OCI-LY1 (cell line): ENCODE data around the gene HSP90AA1.

Experiments
- H2AFZ ChIP-seq: fragments of 200-600 bp; sonication (generic), shearing (Covaris generic); 2 replicates; pipeline ENCODE4 v1.6.0; 2014; ENCODE audit warnings: antibody characterized with exemption, mild to moderate bottlenecking, low read length
- H3F3A ChIP-seq: fragments of 200-600 bp; sonication (generic), shearing (Covaris generic); 2 replicates; pipeline ENCODE4 v1.6.0; 2014; ENCODE audit warnings: mild to moderate bottlenecking, antibody characterized with exemption, low read length, moderate library complexity; ENCODE audit not compliant: insufficient read depth
- H3K27ac ChIP-seq: fragments of 200-600 bp; sonication (generic); 2 replicates; pipeline ENCODE4 v1.5.1; 2014; ENCODE audit warnings: low read length, mixed run types, mild to moderate bottlenecking, low read depth; ENCODE audit not compliant: poor library complexity, severe bottlenecking
- H3K27me3 ChIP-seq: fragments of 200-600 bp; sonication (generic); 2 replicates; pipeline ENCODE4 v1.6.0; 2014; ENCODE audit warnings: antibody characterized with exemption, mild to moderate bottlenecking, low read length, moderate library complexity; ENCODE audit not compliant: insufficient read depth
- H3K36me3 ChIP-seq: fragments of 200-600 bp; sonication (generic); 2 replicates; pipeline ENCODE4 v1.6.1; 2014; ENCODE audit warnings: mild to moderate bottlenecking, antibody characterized with exemption, low read length, moderate library complexity, mixed read lengths; ENCODE audit not compliant: insufficient read depth
- H3K4me1 ChIP-seq: fragments of 200-600 bp; sonication (generic); 2 replicates; pipeline ENCODE4 v1.5.1; 2014; ENCODE audit warnings: mild to moderate bottlenecking, low read length, moderate library complexity; ENCODE audit not compliant: insufficient read depth, severe bottlenecking
- H3K4me2 ChIP-seq: fragments of 200-600 bp; sonication (generic), shearing (Covaris generic); 2 replicates; pipeline ENCODE4 v1.6.1; 2014; ENCODE audit warnings: low read length
- H3K4me3 ChIP-seq: fragments of 200-600 bp; sonication (generic); 2 replicates; pipeline ENCODE4 v1.5.1; 2014; ENCODE audit warnings: low read length, low read depth, mild to moderate bottlenecking, mixed read lengths; ENCODE audit not compliant: poor library complexity, severe bottlenecking
- H3K79me2 ChIP-seq: fragments of 200-600 bp; shearing (Covaris generic); 2 replicates; pipeline ENCODE4 v1.6.1; 2016; ENCODE audit warnings: mixed run types, low read length, mixed read lengths; ENCODE audit not compliant: insufficient read depth
- H3K9ac ChIP-seq: fragments of 200-600 bp; sonication (generic), shearing (Covaris generic); 2 replicates; pipeline ENCODE4 v1.6.1; 2014; ENCODE audit warnings: mild to moderate bottlenecking, low read length, mixed read lengths
- H3K9me2 ChIP-seq: fragments of 200-600 bp; sonication (generic), shearing (Covaris generic); 2 replicates; pipeline ENCODE4 v1.6.1; 2014; ENCODE audit warnings: low read depth, mild to moderate bottlenecking, low read length, mixed read lengths
- H3K9me3 ChIP-seq: fragments of 200-600 bp; shearing (Covaris generic); 2 replicates; pipeline ENCODE4 v1.6.1; 2014; ENCODE audit warnings: low read length, mixed read lengths
- H4K20me1 ChIP-seq: fragments of 200-600 bp; sonication (generic), shearing (Covaris generic); 2 replicates; pipeline ENCODE4 v1.6.0; 2016; ENCODE audit warnings: mild to moderate bottlenecking, low read length; ENCODE audit not compliant: insufficient read depth
- EZH2 ChIP-seq: fragments of 200-600 bp; sonication (generic), shearing (Covaris generic); IDR thresholded peaks from 2 replicates; pipeline ENCODE4 v1.8.0; 2017; ENCODE audit warnings: borderline replicate concordance, mixed run types, mild to moderate bottlenecking, antibody characterized with exemption, low read length, moderate library complexity, mixed read lengths
- TF ChIP-seq, protein P1 (sequence below): fragments of 200-600 bp; sonication (generic), shearing (Covaris generic); IDR thresholded peaks from 2 replicates; pipeline ENCODE4 v1.5.1; 2017; ENCODE audit warnings: mild to moderate bottlenecking, antibody characterized with exemption, low read length, moderate library complexity, mixed read lengths

Gene HSP90AA1

GRCh38 chr14:102103062-102103695 is 16.3 kb upstream of the HSP90AA1 start:
- H3F3A ChIP-seq = no peaks in the 10 kb centered on the region
- H3K9ac ChIP-seq = no peak overlapping the region
- no peaks in the 10 kb centered on the region for H3K79me2 ChIP-seq
- no peak overlapping the region for H2AFZ ChIP-seq
- H3K36me3 ChIP-seq = no peaks in the 10 kb centered on the region
- H3K27ac ChIP-seq = peak overlapping the region; percentile 60
- no peak overlapping the region for H3K4me3 ChIP-seq
- H3K9me3 ChIP-seq = no peaks in the 10 kb centered on the region
- no peaks in the 10 kb centered on the region for H4K20me1 ChIP-seq
- peaks cover 19% of the 10 kb centered on the region for H3K4me1 ChIP-seq
- H3K9me2 ChIP-seq = no peaks in the 10 kb centered on the region
- H3K27me3 ChIP-seq = no peaks in the 10 kb centered on the region
- no peak overlapping the region; the same call in 1 of the 2 replicates for H3K4me2 ChIP-seq
- TF ChIP-seq, protein P1, sequence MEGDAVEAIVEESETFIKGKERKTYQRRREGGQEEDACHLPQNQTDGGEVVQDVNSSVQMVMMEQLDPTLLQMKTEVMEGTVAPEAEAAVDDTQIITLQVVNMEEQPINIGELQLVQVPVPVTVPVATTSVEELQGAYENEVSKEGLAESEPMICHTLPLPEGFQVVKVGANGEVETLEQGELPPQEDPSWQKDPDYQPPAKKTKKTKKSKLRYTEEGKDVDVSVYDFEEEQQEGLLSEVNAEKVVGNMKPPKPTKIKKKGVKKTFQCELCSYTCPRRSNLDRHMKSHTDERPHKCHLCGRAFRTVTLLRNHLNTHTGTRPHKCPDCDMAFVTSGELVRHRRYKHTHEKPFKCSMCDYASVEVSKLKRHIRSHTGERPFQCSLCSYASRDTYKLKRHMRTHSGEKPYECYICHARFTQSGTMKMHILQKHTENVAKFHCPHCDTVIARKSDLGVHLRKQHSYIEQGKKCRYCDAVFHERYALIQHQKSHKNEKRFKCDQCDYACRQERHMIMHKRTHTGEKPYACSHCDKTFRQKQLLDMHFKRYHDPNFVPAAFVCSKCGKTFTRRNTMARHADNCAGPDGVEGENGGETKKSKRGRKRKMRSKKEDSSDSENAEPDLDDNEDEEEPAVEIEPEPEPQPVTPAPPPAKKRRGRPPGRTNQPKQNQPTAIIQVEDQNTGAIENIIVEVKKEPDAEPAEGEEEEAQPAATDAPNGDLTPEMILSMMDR = no peak
- no peak for TF ChIP-seq EZH2

GRCh38 chr14:102097441-102098135 is 10.7 kb upstream of the HSP90AA1 start:
- Histone ChIP-seq H3K4me2 (no peak overlapping the region), H3K4me1 (no peaks in the 10 kb centered on the region), H3K9ac (no peak overlapping the region), H3K79me2 (no peaks in the 10 kb centered on the region), H2AFZ (no peak overlapping the region), H3F3A (no peaks in the 10 kb centered on the region), H4K20me1 (no peaks in the 10 kb centered on the region), H3K9me3 (no peaks in the 10 kb centered on the region), H3K4me3 (no peak overlapping the region), H3K27me3 (no peaks in the 10 kb centered on the region), H3K27ac (no peak overlapping the region), H3K9me2 (no peaks in the 10 kb centered on the region), H3K36me3 (no peaks in the 10 kb centered on the region)
- TF ChIP-seq EZH2 = no peak

- no peaks in the 10 kb centered on the region for H3K27me3 ChIP-seq
- no peak overlapping the region for H2AFZ ChIP-seq
- no peaks in the 10 kb centered on the region for H3K9me3 ChIP-seq
- no peak overlapping the region for H3K9ac ChIP-seq
- no peak overlapping the region for H3K27ac ChIP-seq
- no peaks in the 10 kb centered on the region for H3K9me2 ChIP-seq
- H4K20me1 ChIP-seq = no peaks in the 10 kb centered on the region
- no peaks in the 10 kb centered on the region for H3K79me2 ChIP-seq
- TF ChIP-seq, protein P1 = peak; percentile 68
- no peak for TF ChIP-seq EZH2
- H3K4me1 ChIP-seq = no peaks in the 10 kb centered on the region
- H3K4me2 ChIP-seq = no peak overlapping the region
- H3F3A ChIP-seq = no peaks in the 10 kb centered on the region
- no peaks in the 10 kb centered on the region for H3K36me3 ChIP-seq
- no peak overlapping the region for H3K4me3 ChIP-seq
Observed at GRCh38 chr14:102096569-102097188, 9.8 kb upstream of the HSP90AA1 start.
